ENCODE measurements around the gene LRCOL1.

DNA sequence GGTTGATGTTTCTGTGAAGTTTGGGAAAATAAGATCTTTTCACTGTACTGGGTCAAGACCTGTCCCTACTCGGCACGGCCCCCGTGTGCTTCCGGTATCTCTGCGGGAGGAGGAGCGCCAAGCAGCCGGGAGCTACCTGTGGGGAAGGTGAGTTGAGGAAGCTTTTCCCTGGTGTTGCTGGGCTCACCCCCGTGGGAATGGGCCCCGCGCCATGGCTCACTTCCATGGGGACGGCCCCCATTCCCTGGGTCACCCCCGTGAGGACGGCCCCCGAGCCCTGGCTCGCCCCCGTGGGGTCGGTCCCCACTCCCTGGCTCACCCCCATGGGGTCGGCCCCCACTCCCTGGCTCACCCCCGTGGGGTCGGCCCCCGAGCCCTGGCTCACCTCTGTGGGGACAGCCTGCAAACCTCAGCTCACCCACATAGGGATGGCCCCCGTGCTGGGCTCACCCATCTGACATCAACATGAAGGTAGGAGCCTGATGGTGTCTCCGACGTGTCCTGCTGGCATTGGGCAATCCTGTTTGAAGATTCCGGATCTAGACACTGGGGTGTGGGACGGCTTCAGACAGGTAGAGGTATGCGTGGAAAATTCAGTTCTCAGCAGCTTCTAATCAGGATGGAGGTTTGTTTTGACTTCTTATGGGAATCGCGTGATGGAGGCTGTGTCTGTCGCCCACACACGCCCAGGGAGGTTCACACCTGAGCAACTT is 9.1 kb downstream of the LRCOL1 start:
- TF ChIP-seq, protein P1, sequence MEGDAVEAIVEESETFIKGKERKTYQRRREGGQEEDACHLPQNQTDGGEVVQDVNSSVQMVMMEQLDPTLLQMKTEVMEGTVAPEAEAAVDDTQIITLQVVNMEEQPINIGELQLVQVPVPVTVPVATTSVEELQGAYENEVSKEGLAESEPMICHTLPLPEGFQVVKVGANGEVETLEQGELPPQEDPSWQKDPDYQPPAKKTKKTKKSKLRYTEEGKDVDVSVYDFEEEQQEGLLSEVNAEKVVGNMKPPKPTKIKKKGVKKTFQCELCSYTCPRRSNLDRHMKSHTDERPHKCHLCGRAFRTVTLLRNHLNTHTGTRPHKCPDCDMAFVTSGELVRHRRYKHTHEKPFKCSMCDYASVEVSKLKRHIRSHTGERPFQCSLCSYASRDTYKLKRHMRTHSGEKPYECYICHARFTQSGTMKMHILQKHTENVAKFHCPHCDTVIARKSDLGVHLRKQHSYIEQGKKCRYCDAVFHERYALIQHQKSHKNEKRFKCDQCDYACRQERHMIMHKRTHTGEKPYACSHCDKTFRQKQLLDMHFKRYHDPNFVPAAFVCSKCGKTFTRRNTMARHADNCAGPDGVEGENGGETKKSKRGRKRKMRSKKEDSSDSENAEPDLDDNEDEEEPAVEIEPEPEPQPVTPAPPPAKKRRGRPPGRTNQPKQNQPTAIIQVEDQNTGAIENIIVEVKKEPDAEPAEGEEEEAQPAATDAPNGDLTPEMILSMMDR (IDR thresholded peaks at IDR 0.05; ENCODE audit: low read depth, low read length), result no peak
- TF ChIP-seq EZH2phosphoT487 (IDR thresholded peaks at IDR 0.05; ENCODE audit: low read depth), result no peak
